Lung (tissue), 12 donors: ENCODE results near the gene LRCH3. TPM values are rescaled to one million over a fixed set of nuclear protein-coding genes. Genes with fewer than 3 reads are reported as not detected.

ENCODE experiments used
- ATAC-seq: fragments of 200-7000 bp; cut with Tn5 transposase; one replicate; pipeline ENCODE4 v1.9.1; 2020; ENCODE audit warnings: moderate number of reproducible peaks; ENCODE audit not compliant: insufficient read depth, low FRiP score
- DNase-seq, 3 donors: peaks; one replicate each; pipeline ENCODE4 v3.0.0-alpha.2; 2013 to 2017
- H3K27ac ChIP-seq, 2 donors: one replicate each; pipeline ENCODE4 v1.5.1; 2013; ENCODE audit warnings: mild to moderate bottlenecking in 2 of 2, moderate library complexity in 2 of 2, control low read depth in 1 of 2, inconsistent platforms in 1 of 2, low read depth in 1 of 2, low read length in 1 of 2
- H3K27me3 ChIP-seq, 3 donors: one replicate each; pipeline ENCODE4 v1.5.1; 2013; ENCODE audit warnings: low read length in 2 of 3; ENCODE audit not compliant: control insufficient read depth in 3 of 3, insufficient read depth in 3 of 3
- H3K36me3 ChIP-seq, 4 donors: one replicate each; pipeline ENCODE4 v1.5.1; 2013; ENCODE audit warnings: low read length in 4 of 4, mild to moderate bottlenecking in 1 of 4, moderate library complexity in 1 of 4; ENCODE audit not compliant: control insufficient read depth in 4 of 4, insufficient read depth in 4 of 4
- H3K4me1 ChIP-seq, 5 donors: one replicate each; pipeline ENCODE4 v1.5.1; 2013; ENCODE audit warnings: low read length in 5 of 5, mild to moderate bottlenecking in 2 of 5, moderate library complexity in 1 of 5; ENCODE audit not compliant: control insufficient read depth in 5 of 5, insufficient read depth in 5 of 5
- H3K4me3 ChIP-seq: one replicate; pipeline ENCODE4 v1.5.1; 2013; ENCODE audit warnings: mild to moderate bottlenecking, control low read depth, moderate library complexity
- H3K9ac ChIP-seq, 2 donors: one replicate each; pipeline ENCODE4 v1.5.1; 2013; ENCODE audit warnings: low read length in 2 of 2, control low read depth in 1 of 2; ENCODE audit not compliant: insufficient read depth in 1 of 2
- H3K9me3 ChIP-seq, 4 donors: one replicate each; pipeline ENCODE4 v1.5.1; 2013; ENCODE audit warnings: low read length in 3 of 4, mild to moderate bottlenecking in 1 of 4, moderate library complexity in 1 of 4; ENCODE audit not compliant: control insufficient read depth in 4 of 4, insufficient read depth in 3 of 4
- WGBS, 2 donors: extraction: QIAGEN DNeasy Blood & Tissue Kit; methylation state at CpG; one replicate each; pipeline ENCODE4 v1.1.7; 2013; 5-methylcytosine and 5-hydroxymethylcytosine counted together
- polyA plus RNA-seq, 2 donors: library from polyadenylated mRNA; stranded (reverse); fragments of 200-250 nt; gene quantifications; one replicate each; pipeline ENCODE4 v1.2.1, GENCODE V29; 2013
- total RNA-seq, 2 donors: library from RNA; depleted of rRNA in 1 of 2; stranded (reverse); fragments of >200 nt in 1 of 2; gene quantifications; one replicate each; pipeline ENCODE4 v1.2.1, GENCODE V29; 2014 to 2021
- TF ChIP-seq, protein P1 (sequence below): IDR thresholded peaks from 2 replicates; pipeline ENCODE4 v1.5.1; 2012; ENCODE audit warnings: mild to moderate bottlenecking; ENCODE audit errors: control extremely low read depth, extremely low read depth
- donor health status: control.
- donor health status: control.
- donor health status: Bipolar disorder and iron deficiency.
- donor health status: healthy.
- donor health status: DM: yes; HTN: yes; CAD: no.

The LRCH3 gene
- total and polyA plus RNA-seq, 4 donors: 7.7 to 228 (median 26.1) TPM

DNA sequence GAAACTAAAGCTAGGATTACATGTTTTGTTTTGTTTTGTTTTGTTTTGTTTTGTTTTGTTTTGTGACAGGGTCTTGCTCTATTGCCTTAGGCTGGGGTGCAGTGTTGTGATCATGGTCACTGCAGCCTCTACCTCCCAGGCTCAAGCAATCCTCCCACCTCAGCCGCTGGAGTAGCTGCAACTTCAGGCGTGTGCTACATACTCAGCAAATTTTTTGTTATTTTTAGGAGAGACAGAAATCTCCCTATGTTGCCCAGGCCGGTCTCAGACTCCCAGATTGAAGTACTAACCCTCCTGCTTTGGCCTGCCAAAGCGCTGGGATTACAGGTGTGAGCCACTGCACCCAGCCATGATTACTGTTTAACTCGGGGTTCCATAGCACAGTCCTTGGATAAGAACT lies 50.7 kb downstream of the LRCH3 start:
- H3K9me3 ChIP-seq: no peaks in the 10 kb centered on the region
- TF ChIP-seq, protein P1, sequence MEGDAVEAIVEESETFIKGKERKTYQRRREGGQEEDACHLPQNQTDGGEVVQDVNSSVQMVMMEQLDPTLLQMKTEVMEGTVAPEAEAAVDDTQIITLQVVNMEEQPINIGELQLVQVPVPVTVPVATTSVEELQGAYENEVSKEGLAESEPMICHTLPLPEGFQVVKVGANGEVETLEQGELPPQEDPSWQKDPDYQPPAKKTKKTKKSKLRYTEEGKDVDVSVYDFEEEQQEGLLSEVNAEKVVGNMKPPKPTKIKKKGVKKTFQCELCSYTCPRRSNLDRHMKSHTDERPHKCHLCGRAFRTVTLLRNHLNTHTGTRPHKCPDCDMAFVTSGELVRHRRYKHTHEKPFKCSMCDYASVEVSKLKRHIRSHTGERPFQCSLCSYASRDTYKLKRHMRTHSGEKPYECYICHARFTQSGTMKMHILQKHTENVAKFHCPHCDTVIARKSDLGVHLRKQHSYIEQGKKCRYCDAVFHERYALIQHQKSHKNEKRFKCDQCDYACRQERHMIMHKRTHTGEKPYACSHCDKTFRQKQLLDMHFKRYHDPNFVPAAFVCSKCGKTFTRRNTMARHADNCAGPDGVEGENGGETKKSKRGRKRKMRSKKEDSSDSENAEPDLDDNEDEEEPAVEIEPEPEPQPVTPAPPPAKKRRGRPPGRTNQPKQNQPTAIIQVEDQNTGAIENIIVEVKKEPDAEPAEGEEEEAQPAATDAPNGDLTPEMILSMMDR: no peak
- no peak for DNase-seq
- H3K36me3 ChIP-seq: peaks cover 25 to 47% (median 34%) of the 10 kb centered on the region in 4 donors
- H3K4me3 ChIP-seq: no peak overlapping the region
- no peak overlapping the region for H3K27ac ChIP-seq
- no peaks in the 10 kb centered on the region for H3K27me3 ChIP-seq
- ATAC-seq: no peak
- no peaks in the 10 kb centered on the region for H3K4me1 ChIP-seq
- 95 to 96% methylated on average over 5 of the region's 5 CpGs for WGBS, 2 donors
- H3K9ac ChIP-seq: no peak overlapping the region

DNA sequence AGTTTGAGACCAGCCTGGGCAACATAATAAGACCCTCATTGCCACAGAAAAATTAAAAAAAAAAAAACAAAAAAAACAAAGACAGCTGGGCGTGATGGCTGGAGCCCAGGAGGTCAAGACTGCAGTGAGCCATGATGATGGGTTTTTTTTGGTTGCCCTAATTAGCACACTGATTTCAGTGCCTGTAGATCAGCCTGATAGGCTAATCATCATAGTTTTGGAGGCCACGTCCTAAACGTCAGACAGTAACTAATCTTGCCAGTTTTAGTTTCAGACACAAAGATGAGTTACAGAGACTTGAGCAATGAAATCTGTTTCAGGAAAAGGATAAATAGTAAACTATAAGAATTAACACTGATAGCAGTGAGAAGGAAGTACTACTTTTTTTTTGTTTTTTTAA lies 55.4 kb downstream of the LRCH3 start:
- Histone ChIP-seq H3K36me3 (peaks cover 21 to 63% (median 25%) of the 10 kb centered on the region in 4 donors), H3K9ac (no peak overlapping the region), H3K4me1 (no peaks in the 10 kb centered on the region), H3K27me3 (no peaks in the 10 kb centered on the region), H3K27ac (no peak overlapping the region), H3K9me3 (no peaks in the 10 kb centered on the region), H3K4me3 (no peak overlapping the region)
- TF ChIP-seq, protein P1: no peak
- WGBS, 2 donors: 87 to 89% methylated on average over 3 of the region's 3 CpGs
- DNase-seq (no peak), ATAC-seq (no peak)

DNA sequence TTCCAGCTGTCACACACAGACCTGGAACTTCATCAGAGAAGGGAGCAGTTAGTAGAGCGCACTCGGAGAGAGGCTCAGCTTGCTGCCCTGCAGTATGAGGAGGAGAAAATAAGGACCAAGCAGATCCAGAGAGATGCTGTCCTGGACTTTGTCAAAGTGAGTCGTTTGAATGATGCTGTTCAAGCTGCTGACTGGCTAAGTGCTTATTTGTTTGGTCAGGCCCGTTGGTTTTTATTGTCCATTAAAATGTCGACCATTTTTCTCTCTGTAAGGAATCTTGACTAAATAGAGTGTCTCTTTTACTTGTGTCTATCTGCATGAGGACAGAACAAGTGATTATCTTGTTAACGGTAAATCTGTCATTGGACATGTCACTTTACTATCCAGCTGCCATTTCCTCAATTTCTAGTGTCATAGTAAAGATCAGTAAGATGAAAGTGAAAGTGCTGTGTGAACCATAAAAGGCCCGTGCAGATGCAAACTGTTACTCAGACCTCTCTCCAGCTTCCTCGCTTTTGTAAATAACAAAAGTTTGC lies 56.9 kb downstream of the LRCH3 start:
- peak in 2 of 3 donors; percentile 30 to 41 for DNase-seq
- Histone ChIP-seq H3K9ac (peak overlapping the region in 1 of 2 donors; percentile 7), H3K36me3 (peaks cover 14 to 59% (median 24%) of the 10 kb centered on the region in 4 donors), H3K9me3 (no peaks in the 10 kb centered on the region), H3K27ac (peak overlapping the region in 1 of 2 donors; percentile 55), H3K4me3 (no peak overlapping the region), H3K4me1 (no peaks in the 10 kb centered on the region), H3K27me3 (no peaks in the 10 kb centered on the region)
- ATAC-seq: no peak
- TF ChIP-seq, protein P1: no peak
- WGBS, 2 donors: 37 to 43% methylated on average over 8 of the region's 8 CpGs
